Measurements from ENCODE around the gene GRM4.

Gene GRM4

GRCh38 chr6:34106421-34106820, 39.5 kb downstream of the GRM4 start:
- DNase-seq (ENCODE audit: low read depth), result no peak

GRCh38 chr6:34104628-34105027, 41.3 kb downstream of the GRM4 start:
- DNase-seq (ENCODE audit: low read depth), result no peak

- DNase-seq (ENCODE audit: low read depth), result no peak
Measured at GRCh38 chr6:34104186-34104585, 41.7 kb downstream of the GRM4 start.

GRCh38 chr6:34103321-34103720, 42.6 kb downstream of the GRM4 start:
- DNase-seq (ENCODE audit: low read depth), result no peak

GRCh38 chr6:34102696-34103095, 43.2 kb downstream of the GRM4 start:
- DNase-seq (ENCODE audit: low read depth), result no peak

GRCh38 chr6:34102099-34102656, 43.7 kb downstream of the GRM4 start:
- DNase-seq (ENCODE audit: low read depth), result no peak

- no peak for DNase-seq (ENCODE audit: low read depth)
Measured at GRCh38 chr6:34100788-34101187, 45.1 kb downstream of the GRM4 start.

- no peak for DNase-seq (ENCODE audit: low read depth)
Measured at GRCh38 chr6:34099878-34100277, 46.0 kb downstream of the GRM4 start.

GRCh38 chr6:34098045-34098936, 47.6 kb downstream of the GRM4 start:
- no peak for DNase-seq (ENCODE audit: low read depth)

GRCh38 chr6:34096814-34097213, 49.1 kb downstream of the GRM4 start:
- no peak for DNase-seq (ENCODE audit: low read depth)

- no peak for DNase-seq (ENCODE audit: low read depth)
Measured at GRCh38 chr6:34096193-34096592, 49.7 kb downstream of the GRM4 start.

- DNase-seq (ENCODE audit: low read depth), result no peak
Measured at GRCh38 chr6:34095741-34096140, 50.1 kb downstream of the GRM4 start.

GRCh38 chr6:34095136-34095505, 50.8 kb downstream of the GRM4 start:
- no peak for DNase-seq (ENCODE audit: low read depth)

- no peak for DNase-seq (ENCODE audit: low read depth)
Measured at GRCh38 chr6:34094474-34095135, 51.3 kb downstream of the GRM4 start.

- DNase-seq (ENCODE audit: low read depth), result no peak
Measured at GRCh38 chr6:34093854-34094430, 51.9 kb downstream of the GRM4 start.

GRCh38 chr6:34093206-34093605, 52.7 kb downstream of the GRM4 start:
- DNase-seq (ENCODE audit: low read depth), result no peak

GRCh38 chr6:34092631-34093030, 53.3 kb downstream of the GRM4 start:
- DNase-seq (ENCODE audit: low read depth), result no peak

- no peak for DNase-seq (ENCODE audit: low read depth)
Measured at GRCh38 chr6:34090935-34091334, 55.0 kb downstream of the GRM4 start.

- DNase-seq (ENCODE audit: low read depth), result no peak
Measured at GRCh38 chr6:34090529-34090928, 55.4 kb downstream of the GRM4 start.

GRCh38 chr6:34086558-34086957, 59.3 kb downstream of the GRM4 start:
- DNase-seq (ENCODE audit: low read depth), result no peak

- no peak for DNase-seq (ENCODE audit: low read depth)
Measured at GRCh38 chr6:34085453-34086170, 60.3 kb downstream of the GRM4 start.

- no peak for DNase-seq (ENCODE audit: low read depth)
Measured at GRCh38 chr6:34084591-34085290, 61.1 kb downstream of the GRM4 start.

All from iris pigment epithelial cell (primary cell).